ENCODE results near the gene PTPRE.

The PTPRE gene

GRCh38 chr10:128027306-128027705 is 120.4 kb downstream of the PTPRE start:
- DNase-seq (ENCODE audit: low spot score): no peak

GRCh38 chr10:128027822-128028507 is 121.1 kb downstream of the PTPRE start:
- DNase-seq (ENCODE audit: low spot score): no peak

GRCh38 chr10:128028508-128029289 is 121.8 kb downstream of the PTPRE start:
- no peak for DNase-seq (ENCODE audit: low spot score)

- DNase-seq (ENCODE audit: low spot score): no peak
Observed at GRCh38 chr10:128029290-128029651, 122.4 kb downstream of the PTPRE start.

- DNase-seq (ENCODE audit: low spot score): no peak
Observed at GRCh38 chr10:128029731-128030369, 122.9 kb downstream of the PTPRE start.

GRCh38 chr10:128030498-128031072 is 123.7 kb downstream of the PTPRE start:
- no peak for DNase-seq (ENCODE audit: low spot score)

- no peak for DNase-seq (ENCODE audit: low spot score)
Observed at GRCh38 chr10:128031216-128031615, 124.3 kb downstream of the PTPRE start.

GRCh38 chr10:128032466-128032865 is 125.6 kb downstream of the PTPRE start:
- DNase-seq (ENCODE audit: low spot score): no peak

GRCh38 chr10:128035557-128035973 is 128.7 kb downstream of the PTPRE start:
- DNase-seq (ENCODE audit: low spot score): no peak

- DNase-seq (ENCODE audit: low spot score): no peak
Observed at GRCh38 chr10:128036011-128036615, 129.2 kb downstream of the PTPRE start.

- no peak for DNase-seq (ENCODE audit: low spot score)
Observed at GRCh38 chr10:128036746-128037543, 130.0 kb downstream of the PTPRE start.

- DNase-seq (ENCODE audit: low spot score): no peak
Observed at GRCh38 chr10:128040096-128040495, 133.2 kb downstream of the PTPRE start.

GRCh38 chr10:128040681-128041080 is 133.8 kb downstream of the PTPRE start:
- DNase-seq (ENCODE audit: low spot score): no peak

GRCh38 chr10:128042131-128042610 is 135.3 kb downstream of the PTPRE start:
- no peak for DNase-seq (ENCODE audit: low spot score)

GRCh38 chr10:128043259-128044045 is 136.5 kb downstream of the PTPRE start:
- DNase-seq (ENCODE audit: low spot score): no peak

GRCh38 chr10:128044186-128044585 is 137.3 kb downstream of the PTPRE start:
- DNase-seq (ENCODE audit: low spot score): no peak

- DNase-seq (ENCODE audit: low spot score): no peak
Observed at GRCh38 chr10:128044961-128045832, 138.3 kb downstream of the PTPRE start.

- DNase-seq (ENCODE audit: low spot score): no peak
Observed at GRCh38 chr10:128045833-128046120, 138.9 kb downstream of the PTPRE start.

GRCh38 chr10:128046156-128046952 is 139.5 kb downstream of the PTPRE start:
- DNase-seq (ENCODE audit: low spot score): no peak
